DND-41 (cell line): Measurements from ENCODE around the gene CHAT.

Experiments used
- ATAC-seq: fragments of 200-7000 bp; cut with Tn5 transposase; 3 replicates; pipeline ENCODE4 v1.9.1; 2021; ENCODE audit warnings: low read depth; ENCODE audit not compliant: insufficient read depth
- DNase-seq: peaks from one replicate; pipeline ENCODE4 v3.0.0-alpha.2; 2020
- H2AFZ ChIP-seq: 2 replicates; pipeline ENCODE4 v1.6.0; 2012; ENCODE audit warnings: low read depth, low read length
- H3K27ac ChIP-seq: 2 replicates; pipeline ENCODE4 v1.5.1; 2012; ENCODE audit warnings: low read length, inconsistent platforms
- H3K27me3 ChIP-seq: fragments of 200-600 bp; sonication (generic); 2 replicates; pipeline ENCODE4 v1.6.0; 2012; ENCODE audit warnings: low read length, mild to moderate bottlenecking, inconsistent platforms; ENCODE audit not compliant: insufficient read depth, poor library complexity
- H3K36me3 ChIP-seq: 2 replicates; pipeline ENCODE4 v1.5.1; 2012; ENCODE audit warnings: low read length, inconsistent platforms; ENCODE audit not compliant: insufficient read depth
- H3K4me1 ChIP-seq: 2 replicates; pipeline ENCODE4 v1.5.1; 2012; ENCODE audit warnings: mild to moderate bottlenecking, low read length; ENCODE audit not compliant: insufficient read depth
- H3K4me2 ChIP-seq: 2 replicates; pipeline ENCODE4 v1.6.0; 2012; ENCODE audit warnings: mild to moderate bottlenecking, moderate library complexity, low read length, inconsistent platforms; ENCODE audit not compliant: insufficient read depth
- H3K4me3 ChIP-seq, 2 experiments: fragments of 200-600 bp in 1 of 2; shearing (Covaris generic) in 1 of 2; 2 replicates each; pipeline ENCODE4 v1.5.1; 2012 to 2016; ENCODE audit warnings: inconsistent platforms in 2 of 2, low read length in 2 of 2, mild to moderate bottlenecking in 2 of 2, low read depth in 1 of 2, moderate library complexity in 1 of 2
- H3K79me2 ChIP-seq: 2 replicates; pipeline ENCODE4 v1.6.0; 2012; ENCODE audit warnings: low read length, inconsistent platforms; ENCODE audit not compliant: insufficient read depth
- H3K9ac ChIP-seq: 2 replicates; pipeline ENCODE4 v1.6.0; 2012; ENCODE audit warnings: low read depth, mild to moderate bottlenecking, inconsistent platforms, low read length, moderate library complexity
- H3K9me3 ChIP-seq: 2 replicates; pipeline ENCODE4 v1.5.1; 2012; ENCODE audit warnings: low read length, moderate library complexity, mild to moderate bottlenecking, inconsistent platforms; ENCODE audit not compliant: insufficient read depth, severe bottlenecking
- H4K20me1 ChIP-seq: 2 replicates; pipeline ENCODE4 v1.6.0; 2012; ENCODE audit warnings: low read length; ENCODE audit not compliant: insufficient read depth
- CTCF ChIP-seq: IDR thresholded peaks from 2 replicates; pipeline ENCODE4 v1.5.1; 2012; ENCODE audit warnings: borderline replicate concordance, low read length, moderate library complexity, mild to moderate bottlenecking; ENCODE audit not compliant: poor library complexity, severe bottlenecking; ENCODE audit errors: extremely low read depth
- EZH2 ChIP-seq: IDR thresholded peaks from 3 replicates; pipeline ENCODE4 v1.6.1; 2012; ENCODE audit warnings: borderline replicate concordance, low read depth, mild to moderate bottlenecking, moderate library complexity, low read length, inconsistent platforms; ENCODE audit not compliant: severe bottlenecking

The CHAT gene

GRCh38 chr10:49625411-49625810, 11.6 kb downstream of the CHAT start:
- Histone ChIP-seq H3K9ac (no peak overlapping the region), H3K79me2 (no peaks in the 10 kb centered on the region), H2AFZ (no peak overlapping the region), H3K4me2 (no peak overlapping the region), H3K4me3 (no peak overlapping the region), H3K27ac (no peak overlapping the region), H4K20me1 (no peaks in the 10 kb centered on the region; the same call in 1 of the 2 replicates), H3K27me3 (no peaks in the 10 kb centered on the region), H3K9me3 (no peaks in the 10 kb centered on the region), H3K36me3 (no peaks in the 10 kb centered on the region), H3K4me1 (no peaks in the 10 kb centered on the region)
- no peak for DNase-seq
- ATAC-seq, result no peak
- TF ChIP-seq EZH2 (no peak), CTCF (no peak)

GRCh38 chr10:49627038-49627437, 13.2 kb downstream of the CHAT start:
- Histone ChIP-seq H2AFZ (no peak overlapping the region), H3K27me3 (no peaks in the 10 kb centered on the region), H3K4me1 (no peaks in the 10 kb centered on the region), H3K36me3 (no peaks in the 10 kb centered on the region), H3K4me2 (no peak overlapping the region), H3K4me3 (no peak overlapping the region), H3K27ac (no peak overlapping the region), H3K9me3 (no peaks in the 10 kb centered on the region), H4K20me1 (no peaks in the 10 kb centered on the region), H3K79me2 (no peaks in the 10 kb centered on the region), H3K9ac (no peak overlapping the region)
- TF ChIP-seq CTCF, result no peak
- TF ChIP-seq EZH2, result no peak
- DNase-seq (no peak), ATAC-seq (no peak)

DNA sequence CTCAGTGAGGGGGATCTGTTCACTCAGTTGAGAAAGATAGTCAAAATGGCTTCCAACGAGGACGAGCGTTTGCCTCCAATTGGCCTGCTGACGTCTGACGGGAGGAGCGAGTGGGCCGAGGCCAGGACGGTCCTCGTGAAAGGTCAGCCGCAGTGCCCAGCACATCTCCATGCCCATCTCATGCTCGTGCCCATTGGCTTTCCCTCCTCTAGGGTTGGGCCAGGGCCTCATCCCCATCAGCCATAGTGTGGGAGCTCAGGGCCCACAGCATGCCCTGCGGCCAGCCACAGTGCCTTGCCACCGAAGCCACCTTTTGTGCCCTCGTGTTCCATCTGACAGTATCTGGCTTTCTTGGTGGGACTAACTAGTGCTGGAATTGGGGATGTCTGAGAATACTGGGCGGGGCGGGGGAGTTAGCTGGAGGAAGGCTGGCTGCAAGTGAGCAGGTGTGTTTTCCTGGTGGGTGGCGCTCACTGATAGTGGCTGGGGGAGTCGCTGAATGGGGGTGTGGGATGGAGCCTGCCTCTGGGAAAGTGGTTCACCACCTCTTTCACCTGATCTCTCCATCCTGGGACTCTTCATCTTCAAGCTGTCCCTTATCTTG, 13.9 kb downstream of the CHAT start:
- H3K9ac ChIP-seq, result no peak overlapping the region
- H3K27me3 ChIP-seq, result no peaks in the 10 kb centered on the region
- DNase-seq, result no peak
- H4K20me1 ChIP-seq, result no peaks in the 10 kb centered on the region
- H3K4me1 ChIP-seq, result no peaks in the 10 kb centered on the region
- H3K27ac ChIP-seq, result no peak overlapping the region
- no peaks in the 10 kb centered on the region for H3K36me3 ChIP-seq
- no peak overlapping the region for H3K4me2 ChIP-seq
- H3K9me3 ChIP-seq, result no peaks in the 10 kb centered on the region
- ATAC-seq, result no peak
- no peaks in the 10 kb centered on the region for H3K79me2 ChIP-seq
- TF ChIP-seq EZH2, result no peak
- no peak for TF ChIP-seq CTCF
- no peak overlapping the region for H3K4me3 ChIP-seq
- no peak overlapping the region for H2AFZ ChIP-seq

- Histone ChIP-seq H3K4me1 (no peaks in the 10 kb centered on the region), H4K20me1 (no peaks in the 10 kb centered on the region), H3K79me2 (no peaks in the 10 kb centered on the region), H3K9ac (no peak overlapping the region), H2AFZ (no peak overlapping the region), H3K9me3 (no peaks in the 10 kb centered on the region), H3K4me2 (no peak overlapping the region), H3K36me3 (no peaks in the 10 kb centered on the region), H3K27me3 (no peaks in the 10 kb centered on the region), H3K27ac (no peak overlapping the region), H3K4me3 (no peak overlapping the region)
- TF ChIP-seq CTCF, result no peak
- no peak for TF ChIP-seq EZH2
- no peak for ATAC-seq
- no peak for DNase-seq
These were observed 14.8 kb downstream of the CHAT start for GRCh38 chr10:49628599-49628998.
